GM12872 (cell line): Measurements from ENCODE around the gene IFNA2.

Experiments used
- TF ChIP-seq, protein P1 (sequence below): IDR thresholded peaks from 3 replicates; pipeline ENCODE4 v1.5.1; 2011; ENCODE audit warnings: low read depth, mild to moderate bottlenecking, low read length, moderate library complexity; ENCODE audit not compliant: insufficient read depth

Gene IFNA2

DNA sequence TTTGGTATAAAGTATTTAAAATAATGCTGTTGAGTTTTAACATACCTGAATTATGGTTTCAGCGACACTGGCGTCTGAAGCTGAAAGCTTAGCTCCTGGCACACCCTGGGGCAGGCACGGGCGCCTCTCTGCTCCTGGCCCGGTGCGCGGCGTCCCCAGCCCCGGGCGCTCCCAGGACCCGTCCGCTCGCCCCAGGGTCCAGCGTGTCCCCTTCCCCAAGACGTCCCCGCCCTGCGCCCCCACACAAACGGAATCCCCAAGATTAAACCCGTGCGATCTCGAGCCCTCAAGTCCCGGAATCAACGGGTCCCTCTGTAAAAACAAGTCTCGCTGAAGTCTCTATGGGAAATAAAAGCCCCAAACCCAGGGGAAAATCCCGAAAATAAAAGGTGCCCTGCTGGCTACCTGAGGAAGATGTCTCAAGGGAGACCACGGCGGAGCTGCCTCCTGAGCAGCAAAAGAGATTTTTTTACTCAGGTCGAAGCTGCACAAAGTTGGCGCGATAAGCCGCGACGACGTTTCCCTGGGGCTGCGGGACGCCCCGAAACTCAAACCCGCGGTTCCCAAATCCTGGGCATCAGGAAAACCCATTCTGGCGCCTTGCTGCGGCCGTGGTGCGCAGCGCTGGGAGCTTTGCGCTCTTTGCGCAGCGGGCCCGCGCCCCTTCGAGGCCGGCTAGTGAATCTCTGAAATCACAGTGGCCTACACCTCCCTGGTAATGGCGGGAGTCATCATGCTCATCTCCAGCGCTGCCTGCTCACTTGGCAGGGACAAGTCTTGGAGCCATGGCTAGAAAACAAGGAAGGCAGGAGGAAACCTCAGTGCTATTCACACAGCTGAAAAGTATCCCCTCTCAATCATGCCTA is 17.4 kb upstream of the IFNA2 start:
- TF ChIP-seq, protein P1, sequence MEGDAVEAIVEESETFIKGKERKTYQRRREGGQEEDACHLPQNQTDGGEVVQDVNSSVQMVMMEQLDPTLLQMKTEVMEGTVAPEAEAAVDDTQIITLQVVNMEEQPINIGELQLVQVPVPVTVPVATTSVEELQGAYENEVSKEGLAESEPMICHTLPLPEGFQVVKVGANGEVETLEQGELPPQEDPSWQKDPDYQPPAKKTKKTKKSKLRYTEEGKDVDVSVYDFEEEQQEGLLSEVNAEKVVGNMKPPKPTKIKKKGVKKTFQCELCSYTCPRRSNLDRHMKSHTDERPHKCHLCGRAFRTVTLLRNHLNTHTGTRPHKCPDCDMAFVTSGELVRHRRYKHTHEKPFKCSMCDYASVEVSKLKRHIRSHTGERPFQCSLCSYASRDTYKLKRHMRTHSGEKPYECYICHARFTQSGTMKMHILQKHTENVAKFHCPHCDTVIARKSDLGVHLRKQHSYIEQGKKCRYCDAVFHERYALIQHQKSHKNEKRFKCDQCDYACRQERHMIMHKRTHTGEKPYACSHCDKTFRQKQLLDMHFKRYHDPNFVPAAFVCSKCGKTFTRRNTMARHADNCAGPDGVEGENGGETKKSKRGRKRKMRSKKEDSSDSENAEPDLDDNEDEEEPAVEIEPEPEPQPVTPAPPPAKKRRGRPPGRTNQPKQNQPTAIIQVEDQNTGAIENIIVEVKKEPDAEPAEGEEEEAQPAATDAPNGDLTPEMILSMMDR = no peak

DNA sequence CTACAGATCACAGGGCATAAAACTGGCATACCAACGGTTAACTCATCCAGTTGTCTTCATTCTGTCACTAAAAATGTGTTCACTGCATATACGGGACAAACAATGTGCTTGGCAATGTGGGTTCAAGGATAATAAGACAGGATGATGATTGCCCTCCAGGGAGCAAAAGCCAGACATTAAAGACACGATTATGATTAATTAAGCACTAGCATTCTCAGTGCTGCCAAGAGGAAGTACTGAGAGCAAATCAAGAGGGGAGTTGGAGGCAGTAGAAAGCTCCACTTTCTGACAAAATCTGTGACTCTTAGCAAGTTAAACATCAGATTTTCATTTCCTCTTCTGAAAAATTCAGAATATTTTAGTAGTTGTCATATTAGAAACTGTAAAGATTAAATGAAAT is 14.8 kb upstream of the IFNA2 start:
- TF ChIP-seq, protein P1 = no peak

DNA sequence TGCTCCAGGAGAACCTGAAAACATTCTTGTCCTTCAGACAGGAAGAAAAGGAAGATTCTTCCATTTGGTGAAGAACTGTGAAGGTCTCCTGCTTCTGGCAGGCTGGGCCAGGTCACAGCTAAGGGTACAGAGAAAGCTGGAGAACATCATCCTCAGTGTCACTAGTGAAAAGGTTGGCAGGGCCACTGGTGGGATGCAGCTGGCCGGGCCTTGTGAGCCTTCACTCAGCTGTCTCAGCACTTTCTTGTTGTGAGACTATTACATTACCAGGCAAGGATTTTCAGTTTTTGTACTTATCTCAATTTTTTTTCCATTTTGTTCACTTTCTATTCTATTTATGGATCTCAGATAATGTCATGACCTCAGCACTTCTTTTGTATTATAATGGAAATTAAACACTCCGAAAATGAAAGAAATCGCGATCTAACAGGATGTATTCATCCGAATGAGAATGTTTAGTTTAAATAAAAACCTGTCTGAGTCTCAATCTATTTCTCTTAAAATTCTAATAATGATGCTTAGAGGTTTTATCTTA is 13.8 kb upstream of the IFNA2 start:
- TF ChIP-seq, protein P1 = no peak

DNA sequence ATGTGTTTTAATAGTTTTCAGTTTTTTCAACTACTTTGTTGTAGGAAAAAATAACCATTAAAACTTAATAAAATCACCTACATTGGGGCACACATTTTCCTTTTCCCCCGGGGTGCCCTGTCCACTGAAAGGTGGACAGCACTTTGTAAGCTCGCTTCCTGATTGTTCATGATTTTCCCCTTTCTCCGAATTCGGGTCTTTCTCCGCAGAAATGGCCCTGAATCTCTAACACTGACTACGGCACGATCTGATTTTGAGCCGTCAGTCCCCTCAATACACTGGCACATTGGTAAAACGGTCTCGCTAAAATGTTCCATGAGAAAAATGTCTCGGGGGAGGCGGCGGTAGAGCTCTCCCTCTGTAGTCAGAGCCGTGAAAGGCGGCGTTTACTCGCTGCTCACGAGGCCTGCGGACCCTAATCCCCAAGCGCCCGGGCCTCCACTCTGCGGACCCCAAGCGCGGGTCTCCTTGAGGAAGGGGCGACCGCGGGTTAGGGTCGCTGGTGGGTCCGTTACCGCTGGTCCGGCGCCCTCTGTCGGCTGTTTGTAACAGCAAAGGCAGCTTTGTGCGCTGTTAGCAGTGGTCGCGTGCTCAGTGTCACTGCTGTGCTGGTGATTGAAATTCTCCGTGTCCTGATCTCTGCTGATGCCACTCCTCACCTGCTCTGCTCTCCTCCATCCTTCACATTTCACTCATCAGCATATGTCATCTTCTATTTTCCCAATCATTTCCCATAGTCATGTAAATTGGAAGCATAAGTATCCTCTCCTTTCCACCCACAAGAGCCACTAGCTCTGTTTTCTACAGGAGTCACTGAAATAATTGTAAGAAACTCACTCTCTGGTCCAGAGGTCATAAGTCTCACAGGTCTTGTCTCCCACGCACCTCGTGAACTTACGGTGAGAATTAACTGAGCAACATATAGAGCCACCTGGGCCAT is 10.8 kb upstream of the IFNA2 start:
- TF ChIP-seq, protein P1 = peak; percentile 92

DNA sequence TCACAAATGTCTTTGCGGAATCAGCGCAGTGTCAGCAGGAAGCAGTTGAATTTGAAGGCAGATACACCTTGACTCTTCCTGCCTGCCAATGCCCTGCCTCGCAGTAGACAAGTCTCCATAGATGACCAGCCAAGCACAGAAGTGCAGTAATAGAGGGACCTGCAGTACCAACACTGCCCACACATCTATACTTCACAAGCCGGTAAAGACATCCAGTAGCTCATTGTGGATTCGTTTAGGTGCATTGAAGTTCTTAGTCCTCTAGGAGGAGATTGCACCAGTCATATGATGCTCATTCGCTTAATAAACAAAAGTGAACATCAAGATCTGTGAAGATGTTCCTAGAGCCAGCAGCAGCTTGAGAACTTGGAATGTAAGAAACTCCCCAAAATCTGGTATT is 7.1 kb upstream of the IFNA2 start:
- TF ChIP-seq, protein P1 = peak; percentile 72

DNA sequence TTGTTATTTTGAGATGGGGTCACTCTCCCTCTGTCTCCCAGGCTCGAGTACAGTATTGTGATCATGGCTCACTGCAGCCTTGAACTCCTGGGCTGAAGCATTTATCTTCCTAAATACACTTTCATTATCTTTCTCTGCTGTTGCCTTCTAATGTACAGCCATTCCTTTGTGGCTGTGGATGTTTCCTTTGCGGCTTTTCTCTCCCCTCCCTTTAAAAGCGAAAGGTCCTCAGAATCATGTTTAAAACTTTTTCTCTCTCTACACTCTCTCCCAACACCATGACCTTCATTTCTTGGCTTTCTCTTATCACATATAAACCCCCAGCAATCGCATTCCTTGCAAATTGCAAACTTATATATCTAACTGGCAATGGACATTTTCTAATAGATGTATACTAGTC is 1.6 kb downstream of the IFNA2 start:
- TF ChIP-seq, protein P1 = no peak

DNA sequence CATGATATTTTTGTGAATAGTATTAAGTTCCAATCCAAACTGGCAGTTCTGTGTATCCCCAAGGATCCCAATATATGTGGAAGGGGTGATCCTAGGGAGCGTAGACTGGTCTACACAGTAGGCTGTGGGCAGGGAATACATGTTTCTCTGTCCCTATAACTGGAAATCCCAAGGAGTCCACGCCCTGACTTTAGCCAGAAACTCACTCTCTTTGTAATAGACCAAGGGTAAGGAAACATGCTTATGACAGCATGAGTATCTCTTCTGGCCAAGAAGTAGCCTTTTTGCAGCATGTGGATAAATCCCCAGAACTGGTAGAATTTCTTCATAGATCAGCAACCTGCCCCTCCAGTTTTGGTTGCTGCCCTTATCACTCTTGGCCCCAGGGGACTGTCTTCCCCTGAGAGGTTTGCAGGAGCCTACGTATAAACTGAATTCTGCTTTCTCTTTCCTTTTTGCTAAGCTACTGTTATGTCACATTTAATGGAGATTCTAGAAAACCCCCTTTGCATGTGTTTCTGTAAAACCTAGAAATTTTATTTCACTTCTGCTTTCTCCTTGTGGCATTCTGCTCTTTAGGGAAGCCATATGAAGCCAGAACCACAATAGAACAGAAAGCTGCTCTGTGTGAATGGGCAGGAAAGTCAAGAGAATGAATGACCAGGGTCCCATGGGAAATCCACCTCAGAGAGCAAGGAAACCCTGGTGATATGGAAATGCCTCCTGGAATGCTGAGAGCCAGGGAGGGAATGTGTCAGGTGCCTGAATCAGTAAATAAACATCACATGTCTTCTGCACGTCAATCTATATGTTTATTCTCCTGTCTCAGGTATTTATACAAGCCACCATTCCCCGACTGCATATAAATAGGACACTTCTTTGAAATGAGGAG is 3.5 kb downstream of the IFNA2 start:
- TF ChIP-seq, protein P1 = no peak
